Effector memory CD8-positive, alpha-beta T cell (primary cell): ENCODE measurements around the gene ERBIN.
"Not testable (repeated sequence)": the region's sequence is repeated elsewhere in the genome, so short reads cannot be mapped to it uniquely, and the experiment has no call there.

Experiments
- ATAC-seq: fragments of 150-1000 bp; cut with Tn5 transposase; replicated peaks from 2 replicates; pipeline ENCODE4 v1.10.0; 2021; ENCODE audit warnings: mild to moderate bottlenecking, moderate library complexity
- DNase-seq, 3 experiments: peaks; one replicate each; pipeline ENCODE4 v3.0.0; 2021
- H3K27ac Mint-ChIP-seq, 2 donors: one replicate each; pipeline ENCODE4 v1.8.0; 2022; ENCODE audit warnings: mild to moderate bottlenecking in 2 of 2, mixed read lengths in 2 of 2, moderate library complexity in 2 of 2
- H3K27me3 Mint-ChIP-seq, 2 donors: one replicate each; pipeline ENCODE4 v1.8.0; 2022; ENCODE audit warnings: mixed read lengths in 2 of 2
- H3K36me3 Mint-ChIP-seq: one replicate; pipeline ENCODE4 v1.8.0; 2022; ENCODE audit warnings: mild to moderate bottlenecking, moderate library complexity, mixed read lengths; ENCODE audit not compliant: insufficient read depth
- H3K4me1 Mint-ChIP-seq, 2 donors: one replicate each; pipeline ENCODE4 v1.8.0; 2022; ENCODE audit warnings: low read depth in 2 of 2, mixed read lengths in 2 of 2
- H3K4me3 Mint-ChIP-seq, 2 donors: one replicate each; pipeline ENCODE4 v1.8.0; 2022; ENCODE audit warnings: mild to moderate bottlenecking in 2 of 2, mixed read lengths in 2 of 2, moderate library complexity in 2 of 2
- H3K9me3 Mint-ChIP-seq, 2 donors: one replicate each; pipeline ENCODE4 v1.8.0; 2022; ENCODE audit warnings: mixed read lengths in 2 of 2

Gene ERBIN

GRCh38 chr5:66012271-66012670 lies 85.9 kb downstream of the ERBIN start:
- DNase-seq: no peak
- no peak for ATAC-seq

GRCh38 chr5:66013397-66013796 lies 87.0 kb downstream of the ERBIN start:
- Mint-ChIP-seq H3K27me3 (no peaks in the 10 kb centered on the region), H3K9me3 (no peaks in the 10 kb centered on the region), H3K4me3 (no peak overlapping the region), H3K36me3 (peaks cover 23% of the 10 kb centered on the region), H3K27ac (peak overlapping the region in 1 of 2 donors; percentile 91), H3K4me1 (peaks cover 32 to 52% of the 10 kb centered on the region in 2 donors)
- no peak for DNase-seq
- ATAC-seq: no peak

More at GRCh38 chr5:66012271-66012670, 85.9 kb downstream of the ERBIN start:
- peaks cover 23% of the 10 kb centered on the region for H3K36me3 Mint-ChIP-seq
- H3K4me1 Mint-ChIP-seq: peaks cover 26 to 45% of the 10 kb centered on the region in 2 donors
- peak overlapping the region; percentile 69 to 91 for H3K27ac Mint-ChIP-seq
- H3K9me3 Mint-ChIP-seq: no peaks in the 10 kb centered on the region
- no peaks in the 10 kb centered on the region for H3K27me3 Mint-ChIP-seq
- H3K4me3 Mint-ChIP-seq: no peak overlapping the region

DNA sequence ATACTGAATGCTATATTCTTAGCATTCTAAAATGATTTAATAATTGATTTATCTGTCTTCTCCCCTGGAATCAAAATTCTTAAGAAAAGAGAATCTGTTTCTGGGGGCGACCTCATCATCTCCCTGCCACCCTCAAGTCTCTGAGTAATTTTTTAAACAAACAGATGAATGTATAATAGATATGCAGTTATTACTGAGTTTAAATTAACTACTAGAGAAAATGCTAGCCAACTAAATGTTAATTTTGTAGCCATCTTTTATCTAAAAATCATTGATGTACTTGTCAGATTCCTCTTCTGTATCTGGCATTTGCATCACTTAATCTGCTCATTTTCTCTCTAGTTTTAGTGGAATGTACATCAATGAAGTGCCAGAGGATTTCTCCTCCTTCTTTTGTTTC lies 87.5 kb downstream of the ERBIN start:
- DNase-seq (no peak), ATAC-seq (no peak)
- Mint-ChIP-seq H3K9me3 (no peaks in the 10 kb centered on the region), H3K4me3 (no peak overlapping the region), H3K36me3 (peaks cover 23% of the 10 kb centered on the region), H3K4me1 (peaks cover 36 to 53% of the 10 kb centered on the region in 2 donors), H3K27ac (peak overlapping the region in 1 of 2 donors; percentile 91), H3K27me3 (no peaks in the 10 kb centered on the region)

GRCh38 chr5:66015196-66015960 lies 89.0 kb downstream of the ERBIN start:
- no peak overlapping the region for H3K4me3 Mint-ChIP-seq
- peak overlapping the region in 1 of 2 donors; percentile 67 for H3K27ac Mint-ChIP-seq
- H3K27me3 Mint-ChIP-seq: no peaks in the 10 kb centered on the region
- H3K9me3 Mint-ChIP-seq: no peaks in the 10 kb centered on the region
- no peak for ATAC-seq
- no peak for DNase-seq
- H3K4me1 Mint-ChIP-seq: peaks cover 26 to 46% of the 10 kb centered on the region in 2 donors
- peaks cover 22% of the 10 kb centered on the region for H3K36me3 Mint-ChIP-seq

DNA sequence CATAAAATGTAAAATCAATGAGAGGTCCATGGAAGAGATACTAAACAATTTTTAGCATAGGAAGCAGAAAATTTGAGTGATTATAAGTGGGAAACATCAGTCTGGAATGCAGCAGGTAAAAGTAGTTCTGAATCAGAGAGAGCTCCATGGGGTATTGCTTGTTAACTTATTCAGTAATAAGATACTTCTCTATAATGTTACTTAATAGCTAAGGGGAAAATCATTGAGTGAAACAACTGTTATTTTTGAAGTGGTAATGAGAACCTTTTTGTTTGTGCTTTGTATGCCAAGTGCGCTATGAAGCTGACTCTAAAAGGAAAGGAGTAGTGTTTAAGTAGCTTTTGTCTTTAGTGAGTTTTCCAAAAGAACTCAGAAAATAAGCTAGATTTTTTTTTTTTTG lies 95.2 kb downstream of the ERBIN start:
- H3K36me3 Mint-ChIP-seq: peaks cover 27% of the 10 kb centered on the region
- no peaks in the 10 kb centered on the region for H3K27me3 Mint-ChIP-seq
- H3K4me1 Mint-ChIP-seq: peaks cover 18 to 24% of the 10 kb centered on the region in 2 donors
- no peak for ATAC-seq
- H3K9me3 Mint-ChIP-seq: no peaks in the 10 kb centered on the region
- H3K4me3 Mint-ChIP-seq: no peak overlapping the region
- peak overlapping the region in 1 of 2 donors; percentile 4 for H3K27ac Mint-ChIP-seq
- DNase-seq: no peak

DNA sequence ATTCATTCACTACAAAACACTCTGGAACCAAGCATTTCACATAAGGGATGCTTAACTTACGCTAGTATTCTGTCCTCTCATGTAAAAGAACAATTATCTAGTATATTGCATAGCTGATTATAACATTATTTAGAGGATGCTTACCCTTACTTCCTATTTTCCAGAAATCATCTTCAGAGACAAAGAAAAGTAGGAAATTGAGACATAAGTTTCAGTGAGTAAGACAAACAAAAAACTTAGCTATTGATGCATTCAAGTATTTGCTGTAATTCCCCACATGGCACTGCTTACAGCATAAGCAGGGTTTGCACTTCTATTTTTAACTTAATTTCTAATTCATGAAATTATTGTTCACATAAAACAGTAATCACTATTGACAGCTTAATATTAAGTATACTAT lies 112.9 kb downstream of the ERBIN start:
- H3K27ac Mint-ChIP-seq: no peak overlapping the region
- no peak for DNase-seq
- H3K4me3 Mint-ChIP-seq: no peak overlapping the region
- no peaks in the 10 kb centered on the region for H3K27me3 Mint-ChIP-seq
- H3K4me1 Mint-ChIP-seq: peaks cover 12 to 27% of the 10 kb centered on the region in 2 donors
- ATAC-seq: no peak
- peaks cover 65% of the 10 kb centered on the region for H3K36me3 Mint-ChIP-seq
- no peaks in the 10 kb centered on the region for H3K9me3 Mint-ChIP-seq

- no peak for DNase-seq
- Mint-ChIP-seq H3K9me3 (no peaks in the 10 kb centered on the region), H3K36me3 (peaks cover 65% of the 10 kb centered on the region), H3K27me3 (no peaks in the 10 kb centered on the region), H3K4me3 (no peak overlapping the region), H3K27ac (peak overlapping the region in 1 of 2 donors; percentile 5), H3K4me1 (peaks cover 10 to 28% of the 10 kb centered on the region in 2 donors)
- ATAC-seq: no peak
Observed at GRCh38 chr5:66039701-66040100, 113.3 kb downstream of the ERBIN start.

DNA sequence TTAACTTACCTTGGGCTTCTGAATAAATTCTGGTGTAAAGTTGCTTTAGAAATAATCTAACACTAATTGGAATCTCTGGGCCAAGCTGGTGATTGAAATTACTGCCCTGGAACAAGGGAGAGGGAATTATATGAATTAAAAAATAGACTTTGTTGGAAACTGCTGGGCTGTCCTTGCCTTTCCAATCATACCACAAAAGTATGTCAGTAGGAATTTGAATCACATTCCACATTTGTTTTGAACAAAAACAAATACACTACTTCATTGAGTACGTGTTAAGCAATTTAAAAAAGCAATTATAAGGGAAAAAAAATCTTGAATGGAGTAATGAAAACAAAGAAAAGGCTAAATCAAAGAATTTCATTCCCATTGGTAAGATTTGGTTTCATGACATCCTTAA lies 115.3 kb downstream of the ERBIN start:
- Mint-ChIP-seq H3K4me1 (peaks cover 9 to 28% of the 10 kb centered on the region in 2 donors), H3K9me3 (no peaks in the 10 kb centered on the region), H3K27ac (no peak overlapping the region), H3K4me3 (no peak overlapping the region), H3K36me3 (peaks cover 68% of the 10 kb centered on the region), H3K27me3 (no peaks in the 10 kb centered on the region)
- no peak for DNase-seq
- ATAC-seq: no peak

DNA sequence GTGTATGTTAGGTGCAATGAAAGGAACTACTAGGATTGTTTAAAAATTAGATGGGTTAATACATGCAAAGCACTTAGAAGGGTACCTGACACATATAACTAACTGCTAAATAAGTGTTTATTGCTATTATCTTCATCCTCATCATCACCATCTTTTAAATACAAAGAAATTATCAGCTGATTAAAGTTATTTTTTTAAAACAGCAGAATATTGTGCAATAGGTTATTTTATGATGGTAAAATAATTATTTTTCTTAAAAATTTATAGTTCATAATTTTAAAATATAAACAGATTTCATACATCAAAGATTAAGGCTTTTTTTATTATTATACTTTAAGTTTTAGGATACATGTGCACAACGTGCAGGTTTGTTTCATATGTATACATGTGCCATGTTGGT lies 130.9 kb downstream of the ERBIN start:
- peaks cover 20 to 38% of the 10 kb centered on the region in 2 donors for H3K4me1 Mint-ChIP-seq
- H3K27me3 Mint-ChIP-seq: no peaks in the 10 kb centered on the region
- no peak overlapping the region for H3K4me3 Mint-ChIP-seq
- no peaks in the 10 kb centered on the region for H3K9me3 Mint-ChIP-seq
- DNase-seq (no peak), ATAC-seq (no peak)
- H3K27ac Mint-ChIP-seq: no peak overlapping the region
- H3K36me3 Mint-ChIP-seq: peaks cover 36% of the 10 kb centered on the region

DNA sequence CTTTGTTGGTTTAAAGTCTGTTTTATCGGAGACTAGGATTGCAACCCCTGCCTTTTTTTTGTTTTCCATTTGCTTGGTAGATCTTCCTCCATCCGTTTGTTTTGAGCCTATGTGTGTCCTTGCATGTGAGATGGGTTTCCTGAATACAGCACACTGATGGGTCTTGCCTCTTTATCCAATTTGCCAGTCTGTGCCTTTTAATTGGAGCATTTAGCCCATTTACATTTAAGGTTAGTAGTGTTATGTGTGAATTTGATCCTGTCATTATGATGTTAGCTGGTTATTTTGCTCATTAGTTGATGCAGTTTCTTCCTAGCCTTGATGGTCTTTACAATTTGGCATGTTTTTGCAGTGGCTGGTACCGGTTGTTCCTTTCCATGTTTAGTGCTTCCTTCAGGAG lies 134.9 kb downstream of the ERBIN start:
- peaks cover 29 to 51% of the 10 kb centered on the region in 2 donors for H3K4me1 Mint-ChIP-seq
- not testable (repeated sequence) for H3K4me3 Mint-ChIP-seq

DNA sequence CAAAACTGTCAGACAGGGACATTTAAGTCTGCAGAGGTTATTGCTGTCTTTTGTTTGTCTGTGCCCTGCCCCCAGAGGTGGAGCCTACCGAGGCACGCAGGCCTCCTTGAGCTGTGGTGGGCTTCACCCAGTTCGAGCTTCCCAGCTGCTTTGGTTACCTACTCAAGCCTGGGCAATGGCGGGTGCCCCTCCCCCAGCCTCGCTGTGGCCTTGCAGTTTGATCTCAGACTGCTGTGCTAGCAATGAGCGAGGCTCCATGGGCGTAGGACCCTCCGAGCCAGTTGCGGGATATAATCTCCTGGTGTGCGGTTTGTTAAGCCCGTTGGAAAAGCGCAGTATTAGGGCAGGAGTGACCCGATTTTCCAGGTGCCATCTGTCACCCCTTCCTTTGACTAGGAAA lies 136.7 kb downstream of the ERBIN start:
- not testable (repeated sequence) for DNase-seq, H3K9me3 Mint-ChIP-seq, ATAC-seq, H3K27me3 Mint-ChIP-seq, H3K4me3 Mint-ChIP-seq
- H3K4me1 Mint-ChIP-seq: peaks cover 29 to 57% of the 10 kb centered on the region in 2 donors
- H3K27ac Mint-ChIP-seq: peak overlapping the region in 1 of 2 donors; percentile 32
- H3K36me3 Mint-ChIP-seq: peaks cover 28% of the 10 kb centered on the region

More for the DNA sequence above, 134.9 kb downstream of the ERBIN start:
- not testable (repeated sequence) for ATAC-seq, H3K9me3 Mint-ChIP-seq, DNase-seq, H3K27me3 Mint-ChIP-seq, H3K27ac Mint-ChIP-seq
- peaks cover 16% of the 10 kb centered on the region for H3K36me3 Mint-ChIP-seq

GRCh38 chr5:66066826-66067225 lies 140.5 kb downstream of the ERBIN start:
- Mint-ChIP-seq H3K9me3 (no peaks in the 10 kb centered on the region), H3K4me1 (peaks cover 17 to 36% of the 10 kb centered on the region in 2 donors), H3K27me3 (no peaks in the 10 kb centered on the region), H3K27ac (peak overlapping the region in 1 of 2 donors; percentile 60), H3K36me3 (peaks cover 43% of the 10 kb centered on the region), H3K4me3 (no peak overlapping the region)
- DNase-seq (no peak), ATAC-seq (no peak)

DNA sequence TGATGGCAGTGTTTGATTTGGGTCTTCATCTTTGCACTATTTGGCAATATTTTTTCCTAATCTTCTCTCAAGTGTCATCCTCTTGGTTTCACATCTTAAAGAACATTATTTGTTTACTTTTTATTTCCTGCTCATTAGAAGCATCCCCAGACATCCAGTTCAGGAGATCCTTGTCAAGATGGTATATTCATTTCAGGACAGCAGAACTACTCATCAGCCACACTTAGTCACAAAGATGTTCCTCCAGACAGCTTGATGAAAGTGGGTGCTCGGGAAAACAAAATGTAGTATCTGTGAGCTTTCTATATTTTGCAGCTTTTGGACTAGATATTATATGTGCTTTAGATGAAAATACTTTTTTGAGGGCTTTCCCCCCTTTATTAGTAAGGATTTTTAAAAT lies 145.7 kb downstream of the ERBIN start:
- DNase-seq (no peak), ATAC-seq (no peak)
- Mint-ChIP-seq H3K36me3 (peaks cover 48% of the 10 kb centered on the region), H3K27ac (peak overlapping the region; percentile 47 to 57), H3K9me3 (no peaks in the 10 kb centered on the region), H3K27me3 (no peaks in the 10 kb centered on the region), H3K4me3 (no peak overlapping the region), H3K4me1 (peaks cover 4 to 13% of the 10 kb centered on the region in 2 donors)

GRCh38 chr5:66074901-66075300 lies 148.5 kb downstream of the ERBIN start:
- H3K27me3 Mint-ChIP-seq: no peaks in the 10 kb centered on the region
- no peaks in the 10 kb centered on the region for H3K9me3 Mint-ChIP-seq
- no peak overlapping the region for H3K4me3 Mint-ChIP-seq
- DNase-seq (no peak), ATAC-seq (no peak)
- H3K36me3 Mint-ChIP-seq: peaks cover 49% of the 10 kb centered on the region
- peaks cover 2 to 7% of the 10 kb centered on the region in 2 donors for H3K4me1 Mint-ChIP-seq
- no peak overlapping the region for H3K27ac Mint-ChIP-seq
